Heart left ventricle (tissue), 13 donors: ENCODE measurements around the gene PCGF2.

Source experiments
- POLR2A ChIP-seq, 2 donors: fragments of 450-650 bp; IDR thresholded peaks; one replicate each; pipeline ENCODE4 v1.6.1; 2017; ENCODE audit warnings: antibody characterized with exemption in 2 of 2, mild to moderate bottlenecking in 2 of 2, moderate library complexity in 2 of 2
- TF ChIP-seq, protein P1 (sequence below), 12 donors: fragments of 200-600 bp; sonication (generic) in 4 of 12; IDR thresholded peaks; one replicate each; pipeline versions ENCODE4 v1.5.0 to v1.8.0; 2018 to 2022; ENCODE audit warnings: antibody characterized with exemption in 12 of 12, mild to moderate bottlenecking in 5 of 12
- donor health status: ischemic (EF 13 %, LVEDD 7.1; RV severe dilation, severe dysfunction).
- donor health status: DM: no; HTN: yes; CAD: no.
- donor health status: DM: no; HTN: no; CAD: no.
- donor health status: ischemic (EF 25% LVEDD 6.9; RV normal size, moderate dysfunction).
- donor health status: ischemic (EF 25% LVEDD 5.7; RV mildly dilated, moderate dysfunction).
- donor health status: ischemic (EF 35%, LVEDD 5.7; RV mildly dilated, moderate dysfunction).
- donor health status: nonischemic (EF 11% LVEDD 7.7; RV severe dilation, severe dysfunction).
- donor health status: DM: yes; HTN: yes; CAD: no.
- donor health status: PGD.
- donor health status: ischemic (EF 29% LVEDD 5.4; RV normal size, mild dysfunction).
- donor health status: nonischemic (EF 23%, LVEDD 6.1; RV moderate dilation, normal function).

DNA sequence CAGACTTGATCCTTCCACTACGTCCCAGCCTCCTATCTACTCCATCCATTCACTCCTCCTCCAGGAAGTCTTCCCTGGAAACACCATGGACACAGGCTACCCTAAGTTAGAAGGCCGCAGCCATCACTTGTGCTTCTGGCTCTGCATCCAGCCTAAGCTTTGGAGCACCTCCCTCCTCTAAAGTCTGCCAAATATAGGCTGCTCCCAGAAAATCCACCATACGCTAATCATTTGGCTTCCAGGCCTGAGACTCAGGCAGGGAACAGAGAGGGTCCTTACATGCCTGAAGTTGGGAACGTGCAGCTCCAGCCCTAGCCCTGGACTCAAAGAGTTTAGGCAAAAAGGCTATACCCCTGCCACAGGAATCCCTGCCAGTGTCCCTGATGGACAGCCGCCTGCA lies 6.7 kb downstream of the PCGF2 start:
- TF ChIP-seq, protein P1, sequence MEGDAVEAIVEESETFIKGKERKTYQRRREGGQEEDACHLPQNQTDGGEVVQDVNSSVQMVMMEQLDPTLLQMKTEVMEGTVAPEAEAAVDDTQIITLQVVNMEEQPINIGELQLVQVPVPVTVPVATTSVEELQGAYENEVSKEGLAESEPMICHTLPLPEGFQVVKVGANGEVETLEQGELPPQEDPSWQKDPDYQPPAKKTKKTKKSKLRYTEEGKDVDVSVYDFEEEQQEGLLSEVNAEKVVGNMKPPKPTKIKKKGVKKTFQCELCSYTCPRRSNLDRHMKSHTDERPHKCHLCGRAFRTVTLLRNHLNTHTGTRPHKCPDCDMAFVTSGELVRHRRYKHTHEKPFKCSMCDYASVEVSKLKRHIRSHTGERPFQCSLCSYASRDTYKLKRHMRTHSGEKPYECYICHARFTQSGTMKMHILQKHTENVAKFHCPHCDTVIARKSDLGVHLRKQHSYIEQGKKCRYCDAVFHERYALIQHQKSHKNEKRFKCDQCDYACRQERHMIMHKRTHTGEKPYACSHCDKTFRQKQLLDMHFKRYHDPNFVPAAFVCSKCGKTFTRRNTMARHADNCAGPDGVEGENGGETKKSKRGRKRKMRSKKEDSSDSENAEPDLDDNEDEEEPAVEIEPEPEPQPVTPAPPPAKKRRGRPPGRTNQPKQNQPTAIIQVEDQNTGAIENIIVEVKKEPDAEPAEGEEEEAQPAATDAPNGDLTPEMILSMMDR (IDR thresholded peaks at IDR 0.05): no peak
- no peak for TF ChIP-seq POLR2A (IDR thresholded peaks at IDR 0.05)
